Measurements from ENCODE around the gene KIAA1217. TPM values are rescaled to one million over a fixed set of nuclear protein-coding genes. Genes with fewer than 3 reads are reported as not detected.
A peak's percentile ranks its signal among the peaks of the same experiment; 100 is the strongest.

The KIAA1217 gene
- total RNA-seq, 1 experiment from 2014 or later: 1.1 TPM

GRCh38 chr10:24496906-24497305 lies 288.0 kb downstream of the KIAA1217 start:
- Histone ChIP-seq H3K9me3 (replicated peaks) (no peaks in the 10 kb centered on the region), H3K36me3 (no peaks in the 10 kb centered on the region), H3K27ac (no peak overlapping the region), H3K4me1 (replicated peaks) (no peaks in the 10 kb centered on the region), H3K27me3 (replicated peaks) (no peaks in the 10 kb centered on the region), H3K4me3 (no peak overlapping the region)
- DNase-seq (ENCODE audit: low read depth in 1 of 2, low spot score in 2 of 2): no peak

- no peak overlapping the region for H3K4me3 ChIP-seq
- H3K27me3 ChIP-seq (replicated peaks): no peaks in the 10 kb centered on the region
- H3K27ac ChIP-seq: no peak overlapping the region
- H3K4me1 ChIP-seq (replicated peaks): 0 out of 2 replicates have a peak, but pooled peaks cover 3% of the 10 kb centered on the region
- no peaks in the 10 kb centered on the region for H3K36me3 ChIP-seq
- DNase-seq (ENCODE audit: low read depth in 1 of 2, low spot score in 2 of 2): no peak
- H3K9me3 ChIP-seq (replicated peaks): no peaks in the 10 kb centered on the region
Measured at GRCh38 chr10:24501056-24501711, 292.2 kb downstream of the KIAA1217 start.

- no peak for DNase-seq (ENCODE audit: low read depth in 1 of 2, low spot score in 2 of 2)
- H3K36me3 ChIP-seq: no peaks in the 10 kb centered on the region
- no peak overlapping the region for H3K27ac ChIP-seq
- H3K9me3 ChIP-seq (replicated peaks): no peaks in the 10 kb centered on the region
- H3K4me1 ChIP-seq (replicated peaks): 0 out of 2 replicates have a peak, but pooled peaks cover 3% of the 10 kb centered on the region
- no peak overlapping the region for H3K4me3 ChIP-seq
- no peaks in the 10 kb centered on the region for H3K27me3 ChIP-seq (replicated peaks)
Measured at GRCh38 chr10:24502006-24502405, 293.1 kb downstream of the KIAA1217 start.

GRCh38 chr10:24502801-24503460 lies 294.0 kb downstream of the KIAA1217 start:
- no peaks in the 10 kb centered on the region for H3K27me3 ChIP-seq (replicated peaks)
- no peak for DNase-seq (ENCODE audit: low read depth in 1 of 2, low spot score in 2 of 2)
- H3K4me1 ChIP-seq (replicated peaks): 0 out of 2 replicates have a peak, but pooled peaks cover 3% of the 10 kb centered on the region
- H3K4me3 ChIP-seq: no peak overlapping the region
- H3K36me3 ChIP-seq: no peaks in the 10 kb centered on the region
- no peaks in the 10 kb centered on the region for H3K9me3 ChIP-seq (replicated peaks)
- H3K27ac ChIP-seq: no peak overlapping the region

GRCh38 chr10:24503461-24504320 lies 294.8 kb downstream of the KIAA1217 start:
- H3K27me3 ChIP-seq (replicated peaks): no peaks in the 10 kb centered on the region
- no peaks in the 10 kb centered on the region for H3K36me3 ChIP-seq
- no peak overlapping the region for H3K4me3 ChIP-seq
- H3K4me1 ChIP-seq (replicated peaks): 0 out of 2 replicates have a peak, but pooled peaks cover 3% of the 10 kb centered on the region
- no peak overlapping the region for H3K27ac ChIP-seq
- peak; percentile 49 to 56 for DNase-seq (ENCODE audit: low read depth in 1 of 2, low spot score in 2 of 2)
- no peaks in the 10 kb centered on the region for H3K9me3 ChIP-seq (replicated peaks)

- H3K4me3 ChIP-seq: no peak overlapping the region
- no peak overlapping the region for H3K27ac ChIP-seq
- no peaks in the 10 kb centered on the region for H3K27me3 ChIP-seq (replicated peaks)
- H3K36me3 ChIP-seq: no peaks in the 10 kb centered on the region
- 0 out of 2 replicates have a peak, but pooled peaks cover 3% of the 10 kb centered on the region for H3K4me1 ChIP-seq (replicated peaks)
- DNase-seq (ENCODE audit: low read depth in 1 of 2, low spot score in 2 of 2): no peak
- no peaks in the 10 kb centered on the region for H3K9me3 ChIP-seq (replicated peaks)
Measured at GRCh38 chr10:24505759-24506158, 296.8 kb downstream of the KIAA1217 start.

GRCh38 chr10:24513155-24513554 lies 304.2 kb downstream of the KIAA1217 start:
- peak in 1 of 2 experiments; percentile 22 for DNase-seq (ENCODE audit: low read depth in 1 of 2, low spot score in 2 of 2)
- Histone ChIP-seq H3K4me1 (replicated peaks) (no peaks in the 10 kb centered on the region), H3K4me3 (no peak overlapping the region), H3K9me3 (replicated peaks) (no peaks in the 10 kb centered on the region), H3K27me3 (replicated peaks) (no peaks in the 10 kb centered on the region), H3K27ac (no peak overlapping the region), H3K36me3 (no peaks in the 10 kb centered on the region)

GRCh38 chr10:24515481-24515880 lies 306.5 kb downstream of the KIAA1217 start:
- no peaks in the 10 kb centered on the region for H3K36me3 ChIP-seq
- no peak for DNase-seq (ENCODE audit: low read depth in 1 of 2, low spot score in 2 of 2)

GRCh38 chr10:24518411-24518810 lies 309.5 kb downstream of the KIAA1217 start:
- no peaks in the 10 kb centered on the region for H3K36me3 ChIP-seq
- no peak for DNase-seq (ENCODE audit: low read depth in 1 of 2, low spot score in 2 of 2)
- H3K4me1 ChIP-seq (replicated peaks): no peaks in the 10 kb centered on the region
- no peak overlapping the region for H3K4me3 ChIP-seq
- no peaks in the 10 kb centered on the region for H3K27me3 ChIP-seq (replicated peaks)
- H3K9me3 ChIP-seq (replicated peaks): no peaks in the 10 kb centered on the region
- H3K27ac ChIP-seq: no peak overlapping the region

More at GRCh38 chr10:24515481-24515880, 306.5 kb downstream of the KIAA1217 start:
- H3K9me3 ChIP-seq (replicated peaks): no peaks in the 10 kb centered on the region
- H3K4me1 ChIP-seq (replicated peaks): no peaks in the 10 kb centered on the region
- no peak overlapping the region for H3K4me3 ChIP-seq
- H3K27ac ChIP-seq: no peak overlapping the region
- H3K27me3 ChIP-seq (replicated peaks): no peaks in the 10 kb centered on the region

- no peak overlapping the region for H3K27ac ChIP-seq
- no peaks in the 10 kb centered on the region for H3K4me1 ChIP-seq (replicated peaks)
- H3K4me3 ChIP-seq: no peak overlapping the region
- H3K27me3 ChIP-seq (replicated peaks): no peaks in the 10 kb centered on the region
- H3K36me3 ChIP-seq: no peaks in the 10 kb centered on the region
- H3K9me3 ChIP-seq (replicated peaks): no peaks in the 10 kb centered on the region
- peak; percentile 49 to 72 for DNase-seq (ENCODE audit: low read depth in 1 of 2, low spot score in 2 of 2)
Measured at GRCh38 chr10:24518981-24519597, 310.2 kb downstream of the KIAA1217 start.

GRCh38 chr10:24519950-24520349 lies 311.0 kb downstream of the KIAA1217 start:
- H3K27ac ChIP-seq: no peak overlapping the region
- no peaks in the 10 kb centered on the region for H3K4me1 ChIP-seq (replicated peaks)
- H3K27me3 ChIP-seq (replicated peaks): no peaks in the 10 kb centered on the region
- H3K4me3 ChIP-seq: no peak overlapping the region
- H3K36me3 ChIP-seq: no peaks in the 10 kb centered on the region
- no peak for DNase-seq (ENCODE audit: low read depth in 1 of 2, low spot score in 2 of 2)
- no peaks in the 10 kb centered on the region for H3K9me3 ChIP-seq (replicated peaks)

GRCh38 chr10:24524314-24524713 lies 315.4 kb downstream of the KIAA1217 start:
- H3K27ac ChIP-seq: no peak overlapping the region
- H3K27me3 ChIP-seq (replicated peaks): no peaks in the 10 kb centered on the region
- H3K9me3 ChIP-seq (replicated peaks): no peaks in the 10 kb centered on the region
- H3K36me3 ChIP-seq: no peaks in the 10 kb centered on the region
- DNase-seq (ENCODE audit: low read depth in 1 of 2, low spot score in 2 of 2): no peak
- no peaks in the 10 kb centered on the region for H3K4me1 ChIP-seq (replicated peaks)
- H3K4me3 ChIP-seq: no peak overlapping the region

GRCh38 chr10:24526085-24526649 lies 317.2 kb downstream of the KIAA1217 start:
- H3K4me3 ChIP-seq: no peak overlapping the region
- H3K9me3 ChIP-seq (replicated peaks): no peaks in the 10 kb centered on the region
- no peaks in the 10 kb centered on the region for H3K36me3 ChIP-seq
- H3K27me3 ChIP-seq (replicated peaks): no peaks in the 10 kb centered on the region
- H3K27ac ChIP-seq: no peak overlapping the region
- DNase-seq (ENCODE audit: low read depth in 1 of 2, low spot score in 2 of 2): no peak
- H3K4me1 ChIP-seq (replicated peaks): no peaks in the 10 kb centered on the region

All from SJSA1 (cell line).